Islet precursor cell (in vitro differentiated cells): ENCODE data around the gene INO80B.
A peak's percentile ranks its signal among the peaks of the same experiment; 100 is the strongest.

Source experiments
- DNase-seq: peaks from one replicate; pipeline ENCODE4 v3.0.0-alpha.2; 2018

INO80B gene

GRCh38 chr2:74503506-74504475 lies 48.9 kb downstream of the INO80B start:
- no peak for DNase-seq

DNA sequence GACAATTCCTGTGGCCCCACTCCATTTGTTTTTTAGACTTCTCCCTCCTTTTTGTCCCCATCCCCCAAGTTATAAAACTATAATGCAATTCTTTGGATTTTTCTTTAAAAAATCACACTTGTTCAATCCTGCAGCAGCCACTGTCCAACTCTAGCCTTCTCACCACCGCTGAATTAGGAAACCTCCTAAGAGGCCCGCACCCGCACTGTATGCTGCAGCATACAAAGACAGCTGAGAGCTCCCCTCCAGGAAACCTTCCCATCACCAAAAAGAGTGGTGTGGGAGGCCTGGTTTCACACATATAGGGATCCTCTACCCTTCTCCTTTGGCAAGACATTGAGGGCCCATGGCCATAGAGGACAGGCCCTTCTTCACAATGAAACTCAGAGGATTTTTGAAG lies 49.7 kb downstream of the INO80B start:
- DNase-seq: no peak

DNA sequence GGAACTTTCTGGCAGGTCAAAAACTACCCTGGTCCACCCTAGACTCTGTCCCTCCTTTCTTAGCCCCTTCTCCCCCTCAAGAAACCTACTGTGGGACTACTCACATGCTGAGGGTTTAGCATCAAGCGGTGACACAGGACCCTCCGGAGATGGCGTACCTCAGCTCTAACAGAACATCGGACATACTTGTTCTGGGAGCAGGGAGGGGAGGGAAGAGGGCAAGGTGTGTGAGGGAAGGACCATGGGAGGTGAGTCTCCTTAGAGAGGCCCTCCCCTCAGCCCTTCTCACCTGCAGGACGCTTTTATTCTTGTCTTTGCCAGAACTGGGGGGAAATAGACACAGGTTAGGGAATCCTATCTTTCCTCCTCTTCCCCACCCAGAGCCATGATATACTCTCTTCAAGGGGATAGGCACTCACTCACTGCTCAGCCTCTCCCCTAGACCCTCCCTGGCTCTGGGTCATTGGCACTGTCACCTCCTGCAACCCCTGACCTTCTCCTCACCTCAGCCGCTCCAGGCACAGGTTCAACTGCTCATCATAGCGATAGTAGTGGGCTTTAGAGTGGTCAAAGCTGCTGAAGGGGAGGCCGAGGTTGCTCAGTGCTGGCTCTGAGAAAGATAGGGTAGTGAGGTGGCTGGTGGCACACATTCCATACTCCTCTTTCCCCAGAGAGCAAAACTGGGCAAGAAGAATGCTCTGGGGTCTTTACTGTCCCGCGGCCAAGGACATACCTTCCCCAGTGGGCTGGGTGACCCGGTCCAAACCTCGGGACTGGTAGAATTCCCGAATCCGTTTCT lies 50.8 kb downstream of the INO80B start:
- no peak for DNase-seq

GRCh38 chr2:74507145-74507925 lies 52.4 kb downstream of the INO80B start, which contains the start of gene PCGF1:
TSS of gene PCGF1 (minus strand) at chr2:74507695. CDS start at chr2:74507668, 27 bp downstream.
- DNase-seq: peak; percentile 99
